ENCODE measurements around the gene TSPEAR.

- no peak for TF ChIP-seq POLR2A (IDR thresholded peaks at IDR 0.05)
- TF ChIP-seq, protein P1, sequence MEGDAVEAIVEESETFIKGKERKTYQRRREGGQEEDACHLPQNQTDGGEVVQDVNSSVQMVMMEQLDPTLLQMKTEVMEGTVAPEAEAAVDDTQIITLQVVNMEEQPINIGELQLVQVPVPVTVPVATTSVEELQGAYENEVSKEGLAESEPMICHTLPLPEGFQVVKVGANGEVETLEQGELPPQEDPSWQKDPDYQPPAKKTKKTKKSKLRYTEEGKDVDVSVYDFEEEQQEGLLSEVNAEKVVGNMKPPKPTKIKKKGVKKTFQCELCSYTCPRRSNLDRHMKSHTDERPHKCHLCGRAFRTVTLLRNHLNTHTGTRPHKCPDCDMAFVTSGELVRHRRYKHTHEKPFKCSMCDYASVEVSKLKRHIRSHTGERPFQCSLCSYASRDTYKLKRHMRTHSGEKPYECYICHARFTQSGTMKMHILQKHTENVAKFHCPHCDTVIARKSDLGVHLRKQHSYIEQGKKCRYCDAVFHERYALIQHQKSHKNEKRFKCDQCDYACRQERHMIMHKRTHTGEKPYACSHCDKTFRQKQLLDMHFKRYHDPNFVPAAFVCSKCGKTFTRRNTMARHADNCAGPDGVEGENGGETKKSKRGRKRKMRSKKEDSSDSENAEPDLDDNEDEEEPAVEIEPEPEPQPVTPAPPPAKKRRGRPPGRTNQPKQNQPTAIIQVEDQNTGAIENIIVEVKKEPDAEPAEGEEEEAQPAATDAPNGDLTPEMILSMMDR (IDR thresholded peaks at IDR 0.05) = no peak
- TF ChIP-seq EP300 (IDR thresholded peaks at IDR 0.05) = no peak
Observed at GRCh38 chr21:44653656-44654575, 57.5 kb downstream of the TSPEAR start.
